SKM-1 (cell line): Measurements from ENCODE around the gene RYR2.

Experiments
- DNase-seq: peaks from one replicate; lab custom pipeline; 2025; ENCODE audit not compliant: unreplicated experiment; lab: John Stamatoyannopoulos, UW

RYR2 gene

GRCh38 chr1:237416924-237417655, 375.1 kb downstream of the RYR2 start:
- DNase-seq = no peak

GRCh38 chr1:237428809-237429208, 386.8 kb downstream of the RYR2 start:
- no peak for DNase-seq

GRCh38 chr1:237429252-237429651, 387.3 kb downstream of the RYR2 start:
- no peak for DNase-seq

- DNase-seq = no peak
Observed at GRCh38 chr1:237431448-237431847, 389.5 kb downstream of the RYR2 start.

- no peak for DNase-seq
Observed at GRCh38 chr1:237440346-237440745, 398.4 kb downstream of the RYR2 start.

- no peak for DNase-seq
Observed at GRCh38 chr1:237444120-237444790, 402.3 kb downstream of the RYR2 start.

GRCh38 chr1:237448042-237448441, 406.1 kb downstream of the RYR2 start:
- DNase-seq = no peak

GRCh38 chr1:237457573-237457972, 415.6 kb downstream of the RYR2 start:
- no peak for DNase-seq

GRCh38 chr1:237467320-237467719, 425.3 kb downstream of the RYR2 start:
- no peak for DNase-seq

- no peak for DNase-seq
Observed at GRCh38 chr1:237470712-237471338, 428.8 kb downstream of the RYR2 start.

- DNase-seq = no peak
Observed at GRCh38 chr1:237471377-237471776, 429.4 kb downstream of the RYR2 start.

GRCh38 chr1:237471956-237472355, 430.0 kb downstream of the RYR2 start:
- DNase-seq = no peak

- DNase-seq = no peak
Observed at GRCh38 chr1:237473854-237474253, 431.9 kb downstream of the RYR2 start.

GRCh38 chr1:237478082-237478481, 436.1 kb downstream of the RYR2 start:
- no peak for DNase-seq

GRCh38 chr1:237478842-237479241, 436.9 kb downstream of the RYR2 start:
- DNase-seq = no peak

GRCh38 chr1:237482777-237483176, 440.8 kb downstream of the RYR2 start:
- no peak for DNase-seq

- no peak for DNase-seq
Observed at GRCh38 chr1:237492359-237492758, 450.4 kb downstream of the RYR2 start.

- DNase-seq = no peak
Observed at GRCh38 chr1:237500566-237500965, 458.6 kb downstream of the RYR2 start.

- no peak for DNase-seq
Observed at GRCh38 chr1:237503292-237503691, 461.3 kb downstream of the RYR2 start.

GRCh38 chr1:237507005-237507404, 465.0 kb downstream of the RYR2 start:
- no peak for DNase-seq

- DNase-seq = no peak
Observed at GRCh38 chr1:237509748-237510147, 467.8 kb downstream of the RYR2 start.

- no peak for DNase-seq
Observed at GRCh38 chr1:237525102-237525501, 483.1 kb downstream of the RYR2 start.
